ENCODE data around the gene KIAA1328.

GRCh38 chr18:36809590-36810381 is 19.1 kb upstream of the KIAA1328 start:
- no peak for TF ChIP-seq EZH2phosphoT487 (IDR thresholded peaks at IDR 0.05; ENCODE audit: insufficient read depth, low read depth)
- TF ChIP-seq EZH2 (IDR thresholded peaks at IDR 0.05; ENCODE audit: insufficient read depth, poor library complexity, severe bottlenecking) = no peak
